RWPE2 (cell line): Measurements from ENCODE around the gene C3orf33.

Experiments
- ATAC-seq: fragments of 200-7000 bp; cut with Tn5 transposase; 3 replicates; pipeline ENCODE4 v1.9.1; 2021; ENCODE audit warnings: low read depth
- DNase-seq: peaks from one replicate; pipeline ENCODE4 v3.0.0-alpha.2; 2020; ENCODE audit warnings: low spot score
- H3K27ac ChIP-seq: fragments of 450-650 bp; 2 replicates; pipeline ENCODE4 v1.5.1; 2017; ENCODE audit warnings: mild to moderate bottlenecking; ENCODE audit not compliant: poor library complexity, severe bottlenecking
- H3K27me3 ChIP-seq: fragments of 250-450 bp; sonication (Bioruptor Pico); 2 replicates; pipeline ENCODE4 v1.5.1; 2021; ENCODE audit warnings: mild to moderate bottlenecking, moderate library complexity; ENCODE audit not compliant: insufficient read depth, poor library complexity, severe bottlenecking
- H3K36me3 ChIP-seq: fragments of 250-450 bp; sonication (Bioruptor Pico); 2 replicates; pipeline ENCODE4 v1.5.1; 2020; ENCODE audit warnings: low read depth, mild to moderate bottlenecking, moderate library complexity
- H3K4me1 ChIP-seq: fragments of 250-450 bp; sonication (Bioruptor Pico); 2 replicates; pipeline ENCODE4 v1.5.1; 2021; ENCODE audit warnings: mild to moderate bottlenecking, moderate library complexity; ENCODE audit not compliant: insufficient read depth, poor library complexity, severe bottlenecking
- H3K4me3 ChIP-seq: fragments of 250-450 bp; sonication (Bioruptor Pico); 2 replicates; pipeline ENCODE4 v1.5.1; 2021; ENCODE audit warnings: mild to moderate bottlenecking, moderate library complexity; ENCODE audit not compliant: severe bottlenecking
- H3K9me3 ChIP-seq: fragments of 250-450 bp; sonication (Bioruptor Pico); 2 replicates; pipeline ENCODE4 v1.5.1; 2021; ENCODE audit warnings: mild to moderate bottlenecking, moderate library complexity; ENCODE audit not compliant: severe bottlenecking
- CTCF ChIP-seq: fragments of 450-650 bp; IDR thresholded peaks from one replicate; pipeline ENCODE4 v1.5.1; 2017; ENCODE audit warnings: mild to moderate bottlenecking, moderate library complexity; ENCODE audit not compliant: poor library complexity, severe bottlenecking

The C3orf33 gene

GRCh38 chr3:155804323-155804722, 1.8 kb downstream of the C3orf33 start:
- no peak for DNase-seq
- no peak for TF ChIP-seq CTCF
- H3K9me3 ChIP-seq = no peaks in the 10 kb centered on the region
- peaks cover 12% of the 10 kb centered on the region; the same call in 1 of the 2 replicates for H3K36me3 ChIP-seq
- H3K4me3 ChIP-seq = no peak overlapping the region
- H3K4me1 ChIP-seq = no peaks in the 10 kb centered on the region
- no peaks in the 10 kb centered on the region for H3K27me3 ChIP-seq
- H3K27ac ChIP-seq = no peak overlapping the region
- no peak for ATAC-seq

GRCh38 chr3:155792532-155792931, 13.5 kb downstream of the C3orf33 start:
- no peaks in the 10 kb centered on the region for H3K9me3 ChIP-seq
- H3K4me1 ChIP-seq = no peaks in the 10 kb centered on the region
- H3K36me3 ChIP-seq = no peaks in the 10 kb centered on the region
- TF ChIP-seq CTCF = no peak
- H3K27ac ChIP-seq = no peak overlapping the region
- DNase-seq (no peak), ATAC-seq (no peak)
- H3K27me3 ChIP-seq = no peaks in the 10 kb centered on the region
- H3K4me3 ChIP-seq = no peak overlapping the region

- H3K27me3 ChIP-seq = no peaks in the 10 kb centered on the region
- no peaks in the 10 kb centered on the region for H3K9me3 ChIP-seq
- H3K4me1 ChIP-seq = no peaks in the 10 kb centered on the region
- DNase-seq (no peak), ATAC-seq (peak; percentile 45; the same call in 1 of the 3 replicates)
- no peaks in the 10 kb centered on the region for H3K36me3 ChIP-seq
- no peak for TF ChIP-seq CTCF
- no peak overlapping the region for H3K27ac ChIP-seq
- H3K4me3 ChIP-seq = no peak overlapping the region
Measured at GRCh38 chr3:155791190-155791589, 14.9 kb downstream of the C3orf33 start.

- Histone ChIP-seq H3K27ac (no peak overlapping the region), H3K4me3 (no peak overlapping the region), H3K4me1 (no peaks in the 10 kb centered on the region), H3K27me3 (no peaks in the 10 kb centered on the region), H3K36me3 (no peaks in the 10 kb centered on the region), H3K9me3 (no peaks in the 10 kb centered on the region)
- no peak for TF ChIP-seq CTCF
- ATAC-seq = no peak
- no peak for DNase-seq
Measured at GRCh38 chr3:155790272-155790925, 15.7 kb downstream of the C3orf33 start.

GRCh38 chr3:155785662-155786295, 20.3 kb downstream of the C3orf33 start:
- ATAC-seq (no peak), DNase-seq (no peak)
- Histone ChIP-seq H3K27ac (no peak overlapping the region), H3K9me3 (no peaks in the 10 kb centered on the region), H3K36me3 (no peaks in the 10 kb centered on the region), H3K4me3 (no peak overlapping the region), H3K27me3 (no peaks in the 10 kb centered on the region), H3K4me1 (no peaks in the 10 kb centered on the region)
- TF ChIP-seq CTCF = no peak
